ENCODE measurements around the gene CAMTA1. TPM values are rescaled to one million over a fixed set of nuclear protein-coding genes. Genes with fewer than 3 reads are reported as not detected.

CAMTA1 gene
- total and polyA plus RNA-seq, 12 donors, result 123 to 265 (median 142) TPM

DNA sequence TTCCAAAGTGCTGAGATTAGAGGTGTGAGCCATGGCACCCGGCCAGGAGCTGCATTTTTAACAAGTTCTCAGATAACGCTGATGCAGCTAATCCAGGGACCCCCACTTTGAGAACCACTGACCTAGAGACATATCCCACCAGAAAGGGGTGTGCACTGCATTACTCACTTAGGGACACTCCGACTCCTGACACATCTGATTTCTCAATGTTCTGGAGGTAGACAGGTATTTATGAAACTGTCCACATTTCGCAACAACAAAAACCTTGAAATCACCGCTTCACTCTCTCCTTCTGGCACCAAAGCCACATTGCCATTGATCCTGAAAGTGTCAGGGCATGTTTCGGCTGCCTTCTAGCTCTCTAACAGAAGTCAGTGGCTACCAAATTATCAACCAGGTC is 23.2 kb upstream of the CAMTA1 start:
- DNase-seq, result no peak
- Histone ChIP-seq H3K27me3 (peaks cover 0 to 3% (median 0%) of the 10 kb centered on the region in 7 donors), H3K9me3 (no peaks in the 10 kb centered on the region), H3K4me1 (no peaks in the 10 kb centered on the region), H3K36me3 (no peaks in the 10 kb centered on the region), H3K27ac (no peak overlapping the region), H3K4me3 (no peak overlapping the region)
- TF ChIP-seq, protein P1, sequence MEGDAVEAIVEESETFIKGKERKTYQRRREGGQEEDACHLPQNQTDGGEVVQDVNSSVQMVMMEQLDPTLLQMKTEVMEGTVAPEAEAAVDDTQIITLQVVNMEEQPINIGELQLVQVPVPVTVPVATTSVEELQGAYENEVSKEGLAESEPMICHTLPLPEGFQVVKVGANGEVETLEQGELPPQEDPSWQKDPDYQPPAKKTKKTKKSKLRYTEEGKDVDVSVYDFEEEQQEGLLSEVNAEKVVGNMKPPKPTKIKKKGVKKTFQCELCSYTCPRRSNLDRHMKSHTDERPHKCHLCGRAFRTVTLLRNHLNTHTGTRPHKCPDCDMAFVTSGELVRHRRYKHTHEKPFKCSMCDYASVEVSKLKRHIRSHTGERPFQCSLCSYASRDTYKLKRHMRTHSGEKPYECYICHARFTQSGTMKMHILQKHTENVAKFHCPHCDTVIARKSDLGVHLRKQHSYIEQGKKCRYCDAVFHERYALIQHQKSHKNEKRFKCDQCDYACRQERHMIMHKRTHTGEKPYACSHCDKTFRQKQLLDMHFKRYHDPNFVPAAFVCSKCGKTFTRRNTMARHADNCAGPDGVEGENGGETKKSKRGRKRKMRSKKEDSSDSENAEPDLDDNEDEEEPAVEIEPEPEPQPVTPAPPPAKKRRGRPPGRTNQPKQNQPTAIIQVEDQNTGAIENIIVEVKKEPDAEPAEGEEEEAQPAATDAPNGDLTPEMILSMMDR (IDR thresholded peaks at IDR 0.05), result no peak
- ATAC-seq, result no peak
- intact Hi-C loops (cut with DNase I), result no loop called here
- 70 to 73% methylated on average over 6 of the region's 6 CpGs for WGBS, 2 donors

DNA sequence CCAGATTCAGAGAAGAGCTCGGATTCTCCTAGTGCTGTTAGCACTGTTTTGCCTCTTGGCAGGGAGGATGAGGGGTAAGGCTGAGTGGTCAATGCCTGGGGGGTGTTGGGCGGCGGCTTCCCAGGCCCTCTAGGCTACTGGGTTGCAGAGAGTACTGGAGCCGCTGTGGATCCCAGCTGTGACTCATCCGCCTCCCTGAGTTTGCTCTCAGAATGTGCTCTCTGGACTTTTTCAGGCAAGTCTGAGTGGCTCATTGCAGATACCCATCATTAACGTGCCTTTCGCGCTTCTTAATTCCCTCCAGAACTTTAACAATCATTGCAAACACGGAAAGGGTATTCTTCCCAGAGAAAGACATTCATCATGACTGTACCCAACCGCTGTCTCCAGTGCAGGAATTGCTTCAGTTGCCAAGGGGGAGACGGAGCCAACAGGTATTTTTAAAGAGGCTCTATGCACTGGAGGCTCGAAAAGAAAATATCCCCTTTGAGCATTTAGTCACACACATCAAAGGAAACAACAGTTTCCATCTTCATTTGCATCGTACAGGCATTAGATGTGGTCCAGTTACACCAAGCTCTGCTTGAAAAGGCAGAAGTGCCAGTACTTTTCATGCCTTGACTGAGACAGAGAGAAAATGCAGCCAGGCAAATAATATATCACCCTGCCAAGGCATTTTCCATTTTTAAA is 14.4 kb upstream of the CAMTA1 start:
- no peak overlapping the region for H3K27ac ChIP-seq
- no peaks in the 10 kb centered on the region for H3K9me3 ChIP-seq
- peaks cover 0 to 6% (median 0%) of the 10 kb centered on the region in 9 donors for H3K4me1 ChIP-seq
- ATAC-seq (no peak), DNase-seq (no peak)
- H3K4me3 ChIP-seq, result no peak overlapping the region
- H3K36me3 ChIP-seq, result no peaks in the 10 kb centered on the region
- TF ChIP-seq, protein P1 (IDR thresholded peaks at IDR 0.05), result no peak
- intact Hi-C loops (cut with DNase I), result no loop called here
- 35 to 41% methylated on average over 13 of the region's 13 CpGs for WGBS, 2 donors
- H3K27me3 ChIP-seq, result peaks cover 0 to 24% (median 4%) of the 10 kb centered on the region in 7 donors

DNA sequence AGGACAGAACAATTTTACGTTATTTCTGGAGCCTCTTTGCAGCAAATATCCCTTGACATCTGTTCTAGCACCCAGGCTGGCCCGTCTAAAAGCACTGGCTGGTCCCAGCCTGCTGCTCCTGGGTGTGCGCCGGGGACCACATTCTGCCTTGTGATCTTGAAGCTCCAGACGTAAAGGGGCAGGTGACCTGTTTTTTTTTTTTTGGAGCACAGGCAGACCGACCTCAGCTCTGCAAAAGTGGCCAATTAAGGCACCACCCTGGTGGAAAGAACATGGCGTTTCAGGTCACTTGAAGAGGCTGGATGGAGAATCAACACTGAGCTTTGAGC is 13.8 kb upstream of the CAMTA1 start:
- Histone ChIP-seq H3K9me3 (peaks cover 0 to 4% (median 0%) of the 10 kb centered on the region in 11 donors), H3K4me1 (peaks cover 0 to 6% (median 0%) of the 10 kb centered on the region in 9 donors), H3K4me3 (no peak overlapping the region), H3K27ac (no peak overlapping the region), H3K36me3 (no peaks in the 10 kb centered on the region), H3K27me3 (peaks cover 0 to 24% (median 4%) of the 10 kb centered on the region in 7 donors)
- intact Hi-C loops (cut with DNase I), result no loop called here
- ATAC-seq (no peak), DNase-seq (no peak)
- 66 to 68% methylated on average over 7 of the region's 7 CpGs for WGBS, 2 donors
- TF ChIP-seq, protein P1 (IDR thresholded peaks at IDR 0.05), result no peak

DNA sequence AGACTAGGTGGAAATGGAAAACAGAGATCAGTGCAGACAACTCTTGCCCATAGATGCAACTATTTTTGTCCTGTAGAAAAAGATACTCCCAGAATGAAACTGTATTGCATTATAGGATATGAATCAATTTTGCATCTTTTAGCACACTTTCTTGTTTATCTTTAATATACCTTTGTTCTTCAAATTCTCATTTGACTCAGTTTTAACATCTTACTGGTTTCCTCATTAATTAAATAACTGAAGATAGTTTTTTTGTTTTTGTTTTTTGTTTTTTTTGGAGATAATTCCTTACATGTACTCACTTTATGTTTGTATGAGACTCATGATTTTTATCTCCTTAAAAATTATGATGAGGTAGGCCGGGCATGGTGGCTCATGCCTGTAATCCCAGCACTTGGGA is 10.9 kb upstream of the CAMTA1 start:
- no peak for DNase-seq
- H3K27me3 ChIP-seq, result peaks cover 0 to 11% (median 1%) of the 10 kb centered on the region in 7 donors
- no peak overlapping the region for H3K4me3 ChIP-seq
- peaks cover 0 to 6% (median 0%) of the 10 kb centered on the region in 9 donors for H3K4me1 ChIP-seq
- TF ChIP-seq, protein P1 (IDR thresholded peaks at IDR 0.05), result no peak
- H3K9me3 ChIP-seq, result peaks cover 0 to 8% (median 0%) of the 10 kb centered on the region in 11 donors
- H3K36me3 ChIP-seq, result no peaks in the 10 kb centered on the region
- ATAC-seq, result no peak
- no peak overlapping the region for H3K27ac ChIP-seq
- intact Hi-C loops (cut with DNase I), result no loop called here
- 92 to 100% methylated on average over 1 of the region's 1 CpG for WGBS, 2 donors
